GM15510 (cell line): Measurements from ENCODE around the gene ARMC2.

Source experiments
- POLR2A ChIP-seq: IDR thresholded peaks from 3 replicates; pipeline ENCODE4 v1.6.1; 2011; ENCODE audit warnings: borderline replicate concordance; ENCODE audit not compliant: insufficient read length; ENCODE audit errors: extremely low read depth

ARMC2 gene

GRCh38 chr6:108951351-108951953 lies 103.2 kb downstream of the ARMC2 start:
- TF ChIP-seq POLR2A, result no peak

GRCh38 chr6:108952776-108953486 lies 104.7 kb downstream of the ARMC2 start:
- no peak for TF ChIP-seq POLR2A

- no peak for TF ChIP-seq POLR2A
These were observed 105.5 kb downstream of the ARMC2 start for GRCh38 chr6:108953681-108954080.

- no peak for TF ChIP-seq POLR2A
These were observed 107.2 kb downstream of the ARMC2 start for GRCh38 chr6:108955329-108955949.

DNA sequence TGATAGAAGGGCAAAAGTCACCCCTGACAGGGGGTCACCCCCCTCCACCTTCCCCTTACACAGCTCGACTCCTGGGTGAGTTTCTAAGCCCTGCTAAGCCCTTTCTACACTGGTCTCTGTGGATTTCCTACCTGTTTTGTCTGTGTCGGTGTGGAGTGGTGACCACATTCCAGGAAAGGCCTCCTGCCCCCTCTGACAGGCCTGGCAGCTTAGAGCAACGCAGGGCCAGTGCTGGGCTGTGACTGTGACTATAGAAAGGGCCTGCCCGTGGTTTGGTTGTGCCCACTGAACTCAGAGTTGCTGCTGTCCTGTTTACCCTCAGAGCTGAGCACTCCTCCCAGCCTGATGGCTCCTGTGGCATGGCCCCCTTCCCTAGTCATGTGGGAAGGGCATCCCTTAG lies 109.0 kb downstream of the ARMC2 start:
- no peak for TF ChIP-seq POLR2A

- no peak for TF ChIP-seq POLR2A
These were observed 110.9 kb downstream of the ARMC2 start for GRCh38 chr6:108958900-108959770.

- no peak for TF ChIP-seq POLR2A
These were observed 111.9 kb downstream of the ARMC2 start for GRCh38 chr6:108959972-108960582.

DNA sequence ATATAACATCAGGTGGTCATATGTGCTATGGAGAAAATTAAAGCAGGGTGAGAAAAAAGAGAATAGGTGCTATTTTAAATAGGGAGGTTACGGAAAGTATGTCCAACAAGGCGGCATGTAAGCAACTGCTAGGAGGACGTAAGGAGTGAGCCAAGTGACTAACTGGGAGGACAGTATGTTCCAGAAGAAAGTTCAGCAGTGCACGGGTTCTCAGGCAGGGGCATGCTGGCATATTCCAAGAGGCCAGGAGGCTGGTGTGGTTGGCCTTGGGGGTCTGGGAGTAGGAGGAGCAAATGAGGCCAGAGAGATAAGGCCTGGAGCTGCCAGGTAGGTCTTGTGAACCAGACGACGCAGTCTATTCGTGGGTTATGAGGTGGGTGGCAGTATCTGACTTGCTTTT lies 112.4 kb downstream of the ARMC2 start:
- TF ChIP-seq POLR2A, result no peak

GRCh38 chr6:108961077-108961476 lies 112.9 kb downstream of the ARMC2 start:
- TF ChIP-seq POLR2A, result no peak

- no peak for TF ChIP-seq POLR2A
These were observed 113.8 kb downstream of the ARMC2 start for GRCh38 chr6:108961985-108962384.

DNA sequence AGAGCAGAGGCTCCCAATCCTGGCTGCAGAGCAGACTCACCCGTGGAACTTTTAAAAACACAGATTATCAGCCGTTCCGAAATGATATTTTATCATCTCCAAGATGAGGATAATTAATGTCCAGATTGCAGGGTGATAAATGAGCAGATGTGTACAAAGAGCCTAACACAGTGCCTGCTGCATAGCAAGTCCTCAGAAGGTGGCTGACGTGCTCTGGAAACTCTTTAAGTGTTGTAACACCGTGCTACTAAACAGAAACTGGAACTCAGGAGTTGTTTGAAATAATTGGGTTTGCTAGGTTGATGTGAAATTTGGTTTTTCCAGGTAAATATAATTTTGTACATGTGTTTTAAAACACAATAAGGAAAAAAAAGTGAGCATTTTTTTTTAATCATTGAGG lies 118.0 kb downstream of the ARMC2 start:
- TF ChIP-seq POLR2A, result no peak

DNA sequence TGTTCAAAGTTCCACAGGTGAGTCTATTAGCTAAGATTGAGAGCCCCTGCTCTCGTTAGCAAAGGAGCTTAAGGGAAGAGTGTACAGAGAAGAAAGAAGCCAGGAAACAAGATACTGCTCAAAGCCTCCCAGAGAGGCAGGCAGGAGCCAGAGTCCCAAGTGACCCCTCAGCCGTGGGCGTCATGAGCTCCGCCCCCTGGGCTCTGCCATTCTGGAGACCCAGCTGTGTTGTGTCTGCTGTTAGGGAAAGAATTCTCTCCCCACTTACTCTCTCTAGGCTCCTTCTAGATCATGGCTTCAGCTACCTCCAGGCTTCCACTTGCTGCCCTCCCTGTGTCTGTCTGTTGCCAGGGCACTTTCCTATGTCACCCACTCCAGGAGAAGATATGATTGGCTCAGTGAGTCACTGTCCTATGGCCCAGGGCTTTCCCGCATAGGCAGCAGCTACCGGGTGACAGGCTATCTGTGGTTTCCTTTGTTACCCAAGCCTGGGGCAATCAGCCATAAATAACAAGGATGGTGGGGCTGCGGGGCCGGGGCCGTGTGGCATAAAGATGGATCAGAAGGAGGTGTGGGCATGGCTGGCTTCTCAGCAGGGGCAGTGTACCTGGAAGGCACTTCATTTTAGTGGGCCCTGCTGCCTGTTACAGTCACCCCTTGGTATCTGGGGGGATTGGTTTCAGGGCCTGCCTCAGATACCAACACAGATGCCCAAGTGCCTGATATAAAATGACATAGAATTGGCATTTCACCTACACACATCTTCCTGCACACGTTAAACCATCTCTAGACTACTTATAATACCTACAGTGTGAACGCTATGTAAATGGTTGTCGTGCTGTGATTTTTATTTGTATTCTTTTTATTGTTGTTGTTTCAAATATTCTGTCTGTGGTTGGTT lies 118.9 kb downstream of the ARMC2 start:
- no peak for TF ChIP-seq POLR2A

DNA sequence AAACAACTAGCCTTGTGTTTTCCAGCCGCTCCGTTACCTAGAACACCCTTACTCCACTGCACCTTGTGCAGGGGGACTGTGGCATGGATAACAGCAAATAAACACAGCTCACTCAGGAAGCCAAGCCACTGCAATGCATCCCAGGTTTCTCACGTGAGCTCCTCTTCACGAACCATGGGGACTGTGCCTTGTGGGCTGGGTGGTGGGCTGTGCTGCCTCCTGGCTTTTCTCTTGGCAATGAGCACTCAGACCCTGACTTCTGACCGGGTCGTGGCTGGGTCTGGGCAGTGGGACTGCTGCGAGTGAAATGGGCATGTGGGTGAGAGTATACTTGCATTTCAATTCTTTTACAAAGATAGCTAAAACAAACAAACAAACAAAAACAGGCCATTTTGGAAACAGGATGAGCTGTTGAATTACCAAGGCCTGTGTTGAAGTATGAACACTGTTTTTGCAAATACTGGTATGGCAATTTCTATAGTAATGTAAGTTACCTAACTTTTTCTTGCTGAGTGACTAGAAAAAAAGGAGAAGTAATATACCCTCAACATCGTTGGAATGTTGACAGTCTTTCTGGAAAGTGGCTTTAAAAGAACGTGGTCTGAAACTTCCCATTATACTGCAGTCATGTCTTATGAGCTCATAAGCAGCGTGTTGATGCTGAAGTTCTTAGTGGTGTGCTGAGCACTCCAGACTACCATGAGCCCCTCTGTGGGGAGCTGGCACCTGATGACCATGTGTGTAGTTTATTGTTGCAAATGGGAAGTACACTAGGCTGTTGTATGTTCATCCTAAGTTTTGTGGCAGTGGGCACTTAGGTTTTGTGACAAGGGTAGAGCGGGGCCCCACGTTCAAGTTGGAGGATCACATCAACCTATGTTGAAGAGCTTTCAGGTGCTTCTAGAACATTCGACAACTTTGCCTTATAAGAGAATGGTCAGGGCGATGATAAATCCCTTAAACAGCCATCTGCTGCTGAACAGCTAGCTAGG lies 120.4 kb downstream of the ARMC2 start:
- no peak for TF ChIP-seq POLR2A

DNA sequence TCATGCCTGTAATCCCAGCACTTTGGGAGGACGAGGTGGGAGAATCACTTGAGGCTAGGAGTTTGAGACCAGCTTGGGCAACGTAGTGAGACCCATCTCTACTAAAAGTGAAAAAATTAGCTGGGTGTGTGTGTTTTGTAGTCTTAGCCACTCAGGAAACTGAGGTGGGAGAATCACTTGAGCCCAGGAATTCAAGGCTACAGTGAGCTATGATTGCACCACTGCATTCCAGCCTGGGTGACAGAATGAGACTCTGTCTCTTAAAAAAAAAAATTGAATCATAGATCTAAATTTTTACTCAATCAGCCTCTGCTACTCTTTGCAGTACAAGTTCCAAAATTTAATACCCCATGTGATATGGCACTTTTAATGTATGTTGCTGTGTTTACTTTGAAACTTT lies 121.6 kb downstream of the ARMC2 start:
- TF ChIP-seq POLR2A, result no peak
